HAP-1 (cell line): Measurements from ENCODE around the gene FSIP1.

Source experiments
- DNase-seq, 2 experiments: peaks; one replicate each; pipeline ENCODE4 v3.0.0-alpha.2; 2016 to 2020; ENCODE audit warnings: low spot score in 2 of 2
- H3K27me3 ChIP-seq: fragments of 250-450 bp; sonication (Bioruptor Pico); 2 replicates; pipeline ENCODE4 v1.5.1; 2020; ENCODE audit warnings: low read depth, mild to moderate bottlenecking, moderate library complexity
- H3K36me3 ChIP-seq: fragments of 250-450 bp; sonication (Bioruptor Pico); replicated peaks from 2 replicates; pipeline ENCODE4 v1.5.1; 2020; ENCODE audit warnings: mild to moderate bottlenecking
- H3K4me1 ChIP-seq: fragments of 250-450 bp; sonication (Bioruptor Pico); 2 replicates; pipeline ENCODE4 v1.5.1; 2020; ENCODE audit warnings: mild to moderate bottlenecking
- H3K4me3 ChIP-seq: fragments of 250-450 bp; sonication (Bioruptor Pico); 2 replicates; pipeline ENCODE4 v1.5.1; 2020; ENCODE audit warnings: mild to moderate bottlenecking, moderate library complexity
- H3K9me3 ChIP-seq: fragments of 250-450 bp; sonication (Bioruptor Pico); 2 replicates; pipeline ENCODE4 v1.5.1; 2020; ENCODE audit warnings: mild to moderate bottlenecking, moderate library complexity
- in situ Hi-C: fragments of 300-500 bp; cut with MboI; formaldehyde crosslinking; loops from 3 replicates; pipeline ENCODE4 v1.14.3; 2020; ENCODE audit warnings: low sequenced_read_pairs, inconsistent platforms, mixed read lengths

The FSIP1 gene

DNA sequence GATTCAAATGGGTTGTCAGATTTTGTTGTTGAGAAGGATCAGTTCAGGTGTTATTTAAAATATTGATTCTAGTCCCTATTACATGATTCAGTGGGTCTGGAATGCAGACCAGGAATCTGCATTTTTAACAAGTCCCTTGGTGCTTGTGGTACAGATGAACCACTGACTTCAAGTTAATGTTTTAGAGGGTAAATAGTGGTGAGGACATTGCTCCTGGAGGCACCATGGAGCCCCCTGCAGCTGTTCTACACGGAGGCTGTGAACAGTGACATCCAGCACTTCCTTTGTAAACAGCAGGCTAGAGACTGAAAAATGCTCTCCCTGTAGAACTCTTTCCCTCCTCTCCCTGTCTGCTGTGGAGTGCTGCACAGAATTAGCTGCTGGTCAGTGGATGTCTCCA, 4.8 kb upstream of the FSIP1 start:
- no peak for DNase-seq
- in situ Hi-C loops: loop anchor here (10.0 to 25.0 kb wide), 2 partner anchors 217 to 475 kb away; no protein-coding TSS in a partner anchor

GRCh38 chr15:39786447-39787056, 3.9 kb upstream of the FSIP1 start:
- Histone ChIP-seq H3K4me1 (peaks cover 28% of the 10 kb centered on the region), H3K4me3 (no peak overlapping the region)
- in situ Hi-C loops: loop anchor here (10.0 to 25.0 kb wide), 2 partner anchors 218 to 476 kb away; no protein-coding TSS in a partner anchor

More for the DNA sequence above, 4.8 kb upstream of the FSIP1 start:
- no peak overlapping the region for H3K4me3 ChIP-seq
- H3K36me3 ChIP-seq: no peaks in the 10 kb centered on the region
- H3K27me3 ChIP-seq: no peaks in the 10 kb centered on the region
- no peaks in the 10 kb centered on the region for H3K9me3 ChIP-seq
- peaks cover 22% of the 10 kb centered on the region for H3K4me1 ChIP-seq

GRCh38 chr15:39785841-39786240, 3.2 kb upstream of the FSIP1 start:
- no peak for DNase-seq
- Histone ChIP-seq H3K9me3 (no peaks in the 10 kb centered on the region), H3K4me3 (no peak overlapping the region), H3K4me1 (peaks cover 28% of the 10 kb centered on the region), H3K36me3 (no peaks in the 10 kb centered on the region), H3K27me3 (no peaks in the 10 kb centered on the region)
- in situ Hi-C loops: loop anchor here (10.0 to 25.0 kb wide), 2 partner anchors 219 to 476 kb away; no protein-coding TSS in a partner anchor

More at GRCh38 chr15:39786447-39787056, 3.9 kb upstream of the FSIP1 start:
- H3K36me3 ChIP-seq: no peaks in the 10 kb centered on the region
- H3K9me3 ChIP-seq: no peaks in the 10 kb centered on the region
- peak; percentile 46 to 67 for DNase-seq
- H3K27me3 ChIP-seq: no peaks in the 10 kb centered on the region

GRCh38 chr15:39785139-39785538, 2.5 kb upstream of the FSIP1 start:
- in situ Hi-C loops: loop anchor here (10.0 to 25.0 kb wide), 2 partner anchors 220 to 477 kb away; no protein-coding TSS in a partner anchor
- H3K9me3 ChIP-seq: no peaks in the 10 kb centered on the region
- H3K36me3 ChIP-seq: no peaks in the 10 kb centered on the region
- no peaks in the 10 kb centered on the region for H3K27me3 ChIP-seq
- DNase-seq: no peak
- H3K4me1 ChIP-seq: peaks cover 28% of the 10 kb centered on the region
- H3K4me3 ChIP-seq: no peak overlapping the region

DNA sequence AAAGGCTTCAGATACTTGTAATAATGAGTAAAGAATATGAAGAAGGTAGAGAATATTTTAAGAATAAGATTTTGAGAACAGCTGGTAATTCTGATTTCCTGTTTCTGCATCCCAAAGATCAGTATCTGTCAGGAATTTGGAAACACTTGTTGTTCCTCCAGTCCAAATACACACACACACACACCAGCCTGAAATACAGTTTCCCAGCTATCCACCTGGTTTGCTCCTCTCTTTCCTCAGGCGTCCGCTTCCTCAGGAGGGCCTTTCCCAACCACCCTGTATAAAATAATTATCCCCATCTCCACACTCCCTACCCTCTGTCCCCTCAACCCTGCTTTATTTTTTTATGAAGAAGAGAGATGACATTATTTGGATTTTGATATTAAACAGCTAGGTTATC, 2.0 kb upstream of the FSIP1 start:
- H3K4me1 ChIP-seq: peaks cover 28% of the 10 kb centered on the region
- DNase-seq: no peak
- no peaks in the 10 kb centered on the region for H3K9me3 ChIP-seq
- no peaks in the 10 kb centered on the region for H3K36me3 ChIP-seq
- no peaks in the 10 kb centered on the region for H3K27me3 ChIP-seq
- in situ Hi-C loops: loop anchor here (10.0 to 25.0 kb wide), 2 partner anchors 220 to 478 kb away; no protein-coding TSS in a partner anchor
- H3K4me3 ChIP-seq: no peak overlapping the region

GRCh38 chr15:39784125-39784524, 1.5 kb upstream of the FSIP1 start:
- Histone ChIP-seq H3K4me1 (peaks cover 28% of the 10 kb centered on the region), H3K9me3 (no peaks in the 10 kb centered on the region), H3K36me3 (no peaks in the 10 kb centered on the region), H3K27me3 (no peaks in the 10 kb centered on the region), H3K4me3 (peak overlapping the region; percentile 80)
- in situ Hi-C loops: loop anchor here (10.0 to 25.0 kb wide), 2 partner anchors 221 to 478 kb away; no protein-coding TSS in a partner anchor
- DNase-seq: no peak

DNA sequence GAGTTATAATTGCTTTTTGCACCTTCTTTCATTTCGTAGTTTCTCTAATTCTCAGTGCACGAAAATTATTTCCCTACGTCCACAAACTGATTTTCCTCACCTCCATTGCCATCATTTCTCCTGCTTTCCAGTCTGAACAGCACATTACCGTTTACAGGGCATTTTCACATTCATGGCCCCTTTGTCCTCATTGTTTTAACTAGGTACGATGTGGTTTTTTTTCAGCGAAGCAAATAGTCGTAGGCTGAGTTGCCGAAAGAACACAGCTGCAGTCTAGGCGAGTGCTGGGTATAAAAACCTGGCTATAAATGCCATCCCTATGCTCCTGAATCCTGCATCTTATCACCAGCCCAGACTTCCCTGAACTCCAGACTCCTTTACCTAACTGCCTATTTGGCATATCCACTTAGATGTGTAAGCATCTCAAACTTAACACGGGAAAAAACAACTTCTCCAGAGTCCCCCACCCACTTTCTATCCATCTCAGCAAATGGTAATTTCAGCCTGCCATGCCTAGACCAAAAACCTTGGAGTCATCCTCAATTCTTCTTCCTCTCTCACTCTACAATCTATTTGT, 691 bp upstream of the FSIP1 start:
- H3K4me1 ChIP-seq: peaks cover 31% of the 10 kb centered on the region

DNA sequence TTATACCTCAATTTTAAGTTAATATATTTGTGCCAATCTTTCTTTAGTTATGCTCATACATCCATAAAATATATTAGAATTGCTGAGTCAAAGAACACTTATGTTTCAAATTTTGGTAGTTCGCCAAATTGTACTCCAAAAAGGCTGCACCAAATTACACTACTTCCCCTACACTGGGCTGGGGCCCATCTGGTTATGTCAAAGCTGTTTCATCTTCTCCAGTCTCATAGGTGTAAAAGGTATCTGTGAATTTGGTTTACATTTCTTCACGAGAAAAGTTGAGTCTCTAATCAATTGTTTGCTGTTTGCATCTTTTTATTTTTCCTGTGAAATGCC, 706 bp downstream of the FSIP1 start:
- in situ Hi-C loops: loop anchor here (10.0 to 25.0 kb wide), 2 partner anchors 223 to 480 kb away; no protein-coding TSS in a partner anchor
- DNase-seq: no peak
- Histone ChIP-seq H3K9me3 (no peaks in the 10 kb centered on the region), H3K4me3 (peak overlapping the region; percentile 80), H3K36me3 (no peaks in the 10 kb centered on the region), H3K27me3 (no peaks in the 10 kb centered on the region), H3K4me1 (peaks cover 45% of the 10 kb centered on the region)

More for the DNA sequence above, 691 bp upstream of the FSIP1 start:
- DNase-seq: no peak
- peak overlapping the region; percentile 80 for H3K4me3 ChIP-seq
- in situ Hi-C loops: loop anchor here (10.0 to 25.0 kb wide), 2 partner anchors 221 to 479 kb away; no protein-coding TSS in a partner anchor
- no peaks in the 10 kb centered on the region for H3K9me3 ChIP-seq
- no peaks in the 10 kb centered on the region for H3K36me3 ChIP-seq
- H3K27me3 ChIP-seq: no peaks in the 10 kb centered on the region

DNA sequence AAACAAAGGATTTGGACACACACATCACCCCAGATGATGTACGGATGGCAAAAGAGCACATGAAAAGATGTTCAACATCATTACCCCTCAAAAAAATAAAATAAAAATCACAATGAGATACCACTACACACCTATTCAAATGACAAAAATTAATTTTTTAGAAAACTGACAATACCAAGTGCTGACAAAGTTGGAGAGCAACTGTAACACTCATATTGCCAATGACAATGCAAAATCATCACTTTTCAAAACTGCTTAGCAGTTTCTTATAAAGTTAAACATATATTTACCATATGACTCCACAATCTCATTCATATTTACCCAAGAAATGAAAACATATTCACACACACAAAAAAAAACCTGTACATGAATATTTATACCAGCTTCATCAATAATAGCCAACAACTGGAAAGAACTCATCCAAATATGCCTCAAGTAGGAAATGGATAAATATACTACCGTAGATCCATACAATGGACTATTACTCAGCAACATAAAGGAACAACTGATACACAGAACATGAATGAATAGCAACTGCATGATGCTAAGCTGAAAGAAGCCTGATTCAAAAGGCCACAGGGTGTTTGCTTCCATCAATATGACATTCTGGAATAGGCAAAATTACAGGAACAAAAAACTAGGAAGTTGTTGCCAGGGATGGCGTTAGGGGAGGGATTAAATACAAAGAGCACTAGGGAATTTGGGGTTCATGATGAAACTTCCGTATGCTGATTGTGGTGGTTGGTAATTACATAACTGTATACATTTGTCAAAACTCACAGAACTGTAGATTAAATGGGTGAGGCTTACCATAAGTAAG, 1.3 kb downstream of the FSIP1 start:
- H3K4me1 ChIP-seq: peaks cover 42% of the 10 kb centered on the region
- H3K4me3 ChIP-seq: no peak overlapping the region
- no peak for DNase-seq
- in situ Hi-C loops: loop anchor here (10.0 to 25.0 kb wide), 2 partner anchors 223 to 481 kb away; no protein-coding TSS in a partner anchor
- H3K9me3 ChIP-seq: no peaks in the 10 kb centered on the region
- H3K27me3 ChIP-seq: no peaks in the 10 kb centered on the region
- no peaks in the 10 kb centered on the region for H3K36me3 ChIP-seq

- no peak overlapping the region for H3K4me3 ChIP-seq
- peak; percentile 60 to 68 for DNase-seq
- H3K4me1 ChIP-seq: peaks cover 23% of the 10 kb centered on the region
- in situ Hi-C loops: loop anchor here (25.0 kb wide), 1 partner anchor 484 kb away; no protein-coding TSS in a partner anchor
- no peaks in the 10 kb centered on the region for H3K36me3 ChIP-seq
- H3K9me3 ChIP-seq: no peaks in the 10 kb centered on the region
- no peaks in the 10 kb centered on the region for H3K27me3 ChIP-seq
Measured at GRCh38 chr15:39778021-39778420, 4.6 kb downstream of the FSIP1 start.

- Histone ChIP-seq H3K36me3 (no peaks in the 10 kb centered on the region), H3K4me3 (no peak overlapping the region), H3K9me3 (no peaks in the 10 kb centered on the region), H3K4me1 (peaks cover 23% of the 10 kb centered on the region), H3K27me3 (no peaks in the 10 kb centered on the region)
- peak; percentile 59 to 82 for DNase-seq
- in situ Hi-C loops: loop anchor here (25.0 kb wide), 1 partner anchor 485 kb away; no protein-coding TSS in a partner anchor
Measured at GRCh38 chr15:39777496-39777895, 5.1 kb downstream of the FSIP1 start.

DNA sequence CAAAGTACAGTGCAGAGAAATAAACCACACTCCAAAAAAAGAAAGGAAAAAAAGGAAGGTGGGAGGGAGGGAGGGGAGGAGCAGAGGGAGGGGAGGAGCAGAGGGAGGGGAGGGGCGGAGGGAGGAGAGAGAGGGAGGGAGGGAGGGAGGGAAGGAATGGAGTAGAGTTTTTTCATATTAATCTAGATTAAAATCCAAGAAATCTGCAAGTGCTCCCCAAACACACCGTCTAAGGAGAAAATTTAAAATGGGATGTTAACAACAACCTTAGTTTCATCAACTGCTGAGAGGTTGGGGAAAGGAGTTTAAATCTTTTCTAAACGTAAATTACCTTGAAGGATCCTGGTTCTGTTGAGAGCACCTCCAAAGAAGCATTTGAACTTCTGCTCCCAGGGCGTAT, 6.6 kb downstream of the FSIP1 start:
- in situ Hi-C loops: loop anchor here (25.0 kb wide), 1 partner anchor 486 kb away; no protein-coding TSS in a partner anchor
- no peaks in the 10 kb centered on the region for H3K27me3 ChIP-seq

GRCh38 chr15:39774688-39775267, 7.9 kb downstream of the FSIP1 start:
- H3K4me1 ChIP-seq: peaks cover 18% of the 10 kb centered on the region
- no peaks in the 10 kb centered on the region for H3K27me3 ChIP-seq
- no peaks in the 10 kb centered on the region for H3K9me3 ChIP-seq
- H3K4me3 ChIP-seq: no peak overlapping the region
- H3K36me3 ChIP-seq: no peaks in the 10 kb centered on the region
- DNase-seq: no peak
- in situ Hi-C loops: loop anchor here (25.0 kb wide), 2 partner anchors 488 to 1062 kb away; no protein-coding TSS in a partner anchor

More for the DNA sequence above, 6.6 kb downstream of the FSIP1 start:
- Histone ChIP-seq H3K36me3 (no peaks in the 10 kb centered on the region), H3K9me3 (no peaks in the 10 kb centered on the region), H3K4me3 (no peak overlapping the region), H3K4me1 (peaks cover 18% of the 10 kb centered on the region)
- no peak for DNase-seq
